Esophagus squamous epithelium (tissue), 4 donors: ENCODE measurements around the gene WEE2.

Experiments used
- POLR2A ChIP-seq, 4 donors: fragments of 450-650 bp; IDR thresholded peaks; one replicate each; pipeline ENCODE4 v1.6.1; 2017; ENCODE audit warnings: antibody characterized with exemption in 4 of 4, mild to moderate bottlenecking in 4 of 4, moderate library complexity in 3 of 4
- TF ChIP-seq, protein P1 (sequence below), 6 experiments: fragments of 450-650 bp in 4 of 6; fragments of 200-600 bp in 2 of 6; sonication (generic) in 2 of 6; IDR thresholded peaks; one replicate each; pipeline ENCODE4 v1.5.1; 2016 to 2019; ENCODE audit warnings: antibody characterized with exemption in 6 of 6, mild to moderate bottlenecking in 4 of 6, moderate library complexity in 4 of 6

- TF ChIP-seq, protein P1, sequence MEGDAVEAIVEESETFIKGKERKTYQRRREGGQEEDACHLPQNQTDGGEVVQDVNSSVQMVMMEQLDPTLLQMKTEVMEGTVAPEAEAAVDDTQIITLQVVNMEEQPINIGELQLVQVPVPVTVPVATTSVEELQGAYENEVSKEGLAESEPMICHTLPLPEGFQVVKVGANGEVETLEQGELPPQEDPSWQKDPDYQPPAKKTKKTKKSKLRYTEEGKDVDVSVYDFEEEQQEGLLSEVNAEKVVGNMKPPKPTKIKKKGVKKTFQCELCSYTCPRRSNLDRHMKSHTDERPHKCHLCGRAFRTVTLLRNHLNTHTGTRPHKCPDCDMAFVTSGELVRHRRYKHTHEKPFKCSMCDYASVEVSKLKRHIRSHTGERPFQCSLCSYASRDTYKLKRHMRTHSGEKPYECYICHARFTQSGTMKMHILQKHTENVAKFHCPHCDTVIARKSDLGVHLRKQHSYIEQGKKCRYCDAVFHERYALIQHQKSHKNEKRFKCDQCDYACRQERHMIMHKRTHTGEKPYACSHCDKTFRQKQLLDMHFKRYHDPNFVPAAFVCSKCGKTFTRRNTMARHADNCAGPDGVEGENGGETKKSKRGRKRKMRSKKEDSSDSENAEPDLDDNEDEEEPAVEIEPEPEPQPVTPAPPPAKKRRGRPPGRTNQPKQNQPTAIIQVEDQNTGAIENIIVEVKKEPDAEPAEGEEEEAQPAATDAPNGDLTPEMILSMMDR (IDR thresholded peaks at IDR 0.05): no peak
- no peak for TF ChIP-seq POLR2A (IDR thresholded peaks at IDR 0.05)
Measured at GRCh38 chr7:141693082-141693481, 15.1 kb upstream of the WEE2 start.
